CD4-positive, alpha-beta memory T cell (primary cell): ENCODE measurements around the gene PMVK. TPM values are rescaled to one million over a fixed set of nuclear protein-coding genes. Genes with fewer than 3 reads are reported as not detected.

Experiments
- CTCF ChIA-PET: fragments of 350-600 bp; sonication (Branson Sonifier 250); formaldehyde crosslinking; loops from one replicate; lab custom pipeline; 2021; ENCODE audit warnings: inconsistent platforms; ENCODE audit not compliant: partially characterized antibody; lab: Charles Lee
- POLR2A ChIA-PET: fragments of 350-600 bp; sonication (Branson Sonifier 250); formaldehyde crosslinking; loops from one replicate; lab custom pipeline; 2021; ENCODE audit not compliant: partially characterized antibody; lab: Charles Lee
- DNase-seq, 5 donors: peaks; one replicate each; pipeline versions ENCODE4 v3.0.0 to v3.0.0-alpha.2; 2020 to 2022; ENCODE audit warnings: mixed read lengths in 1 of 5
- H3K27ac ChIP-seq: one replicate; pipeline ENCODE4 v1.7.0; 2013; ENCODE audit warnings: low read depth, low read length
- H3K27me3 ChIP-seq: 2 replicates; pipeline ENCODE4 v1.7.0; 2013; ENCODE audit warnings: mild to moderate bottlenecking, low read length, moderate library complexity; ENCODE audit not compliant: insufficient read depth
- H3K36me3 ChIP-seq: 2 replicates; pipeline ENCODE4 v1.7.0; 2013; ENCODE audit warnings: mild to moderate bottlenecking, low read length, moderate library complexity; ENCODE audit not compliant: insufficient read depth
- H3K4me1 ChIP-seq: 2 replicates; pipeline ENCODE4 v1.7.0; 2013; ENCODE audit warnings: mild to moderate bottlenecking, low read length, moderate library complexity; ENCODE audit not compliant: insufficient read depth
- H3K4me3 ChIP-seq, 2 donors: one replicate each; pipeline ENCODE4 v1.7.0; 2013; ENCODE audit warnings: low read length in 2 of 2, mild to moderate bottlenecking in 1 of 2
- H3K9me3 ChIP-seq, 2 donors: one replicate each; pipeline ENCODE4 v1.7.0; 2013; ENCODE audit warnings: low read length in 2 of 2, control low read depth in 1 of 2; ENCODE audit not compliant: control insufficient read depth in 1 of 2
- H3K27ac Mint-ChIP-seq, 7 donors: one replicate each; pipeline ENCODE4 v1.8.0; 2020 to 2021; ENCODE audit warnings: mixed read lengths in 7 of 7, mild to moderate bottlenecking in 6 of 7, inconsistent platforms in 3 of 7, moderate library complexity in 3 of 7
- H3K27me3 Mint-ChIP-seq, 2 donors: one replicate each; pipeline ENCODE4 v1.8.0; 2020 to 2021; ENCODE audit warnings: mixed read lengths in 2 of 2
- H3K36me3 Mint-ChIP-seq, 2 donors: one replicate each; pipeline ENCODE4 v1.8.0; 2020 to 2021; ENCODE audit warnings: mixed read lengths in 2 of 2, inconsistent platforms in 1 of 2, mild to moderate bottlenecking in 1 of 2
- H3K4me1 Mint-ChIP-seq, 4 donors: one replicate each; pipeline ENCODE4 v1.8.0; 2020 to 2021; ENCODE audit warnings: mixed read lengths in 4 of 4, mild to moderate bottlenecking in 1 of 4
- H3K4me3 Mint-ChIP-seq, 8 donors: one replicate each; pipeline ENCODE4 v1.8.0; 2020 to 2021; ENCODE audit warnings: mixed read lengths in 8 of 8, mild to moderate bottlenecking in 7 of 8, moderate library complexity in 6 of 8, inconsistent platforms in 3 of 8
- H3K9me3 Mint-ChIP-seq, 8 donors: one replicate each; pipeline ENCODE4 v1.8.0; 2020 to 2021; ENCODE audit warnings: mixed read lengths in 8 of 8, mild to moderate bottlenecking in 5 of 8, inconsistent platforms in 3 of 8, moderate library complexity in 1 of 8
- intact Hi-C: fragments of 100-400 bp; cut with micrococcal nuclease; formaldehyde crosslinking; loops from one replicate; pipeline ENCODE4 v1.15.1; 2023
- polyA plus RNA-seq, 2 donors: library from polyadenylated mRNA; unstranded; fragments of 300-500 nt; fragmentation: Illumina TruSeq; gene quantifications; one replicate each; pipeline ENCODE4 v1.2.3, GENCODE V29; 2021
- total RNA-seq, 2 experiments: library from RNA; stranded (reverse); gene quantifications; one replicate each; pipeline ENCODE4 v1.2.3, GENCODE V29; 2021

Gene PMVK
- total and polyA plus RNA-seq, 4 experiments from 2014 or later = 17.6 to 87.0 (median 41.4) TPM

- CTCF ChIA-PET = interaction anchor here (0.9 to 3.9 kb wide), 14 partner anchors 9 to 98 kb away, joined by 3 to 41 read pairs (median 6); partner anchors contain the start of genes ADAM15, CKS1B, FLAD1 and LENEP
- intact Hi-C loops = loop anchor here (1.0 to 2.0 kb wide), 6 partner anchors 13 to 99 kb away; partner anchors contain the start of genes CKS1B and FLAD1
- H3K4me1 ChIP-seq = peaks cover 45% of the 10 kb centered on the region
- peak within 1 kb of the TSS; percentile 63 to 65 for H3K4me3 ChIP-seq
- POLR2A ChIA-PET = interaction anchor here (0.6 to 41.7 kb wide), 14 partner anchors 10 to 123 kb away, joined by 3 to 1543 read pairs (median 3); partner anchors contain the start of genes ADAM15, CKS1B, FLAD1 and LENEP
- Mint-ChIP-seq H3K36me3 (peaks cover 22 to 48% of the 10 kb centered on the region in 2 donors), H3K27me3 (no peaks in the 10 kb centered on the region), H3K27ac (peak within 1 kb of the TSS; percentile 97 to 99 (median 98)), H3K4me3 (peak within 1 kb of the TSS; percentile 94 to 98 (median 97)), H3K4me1 (peaks cover 21 to 59% (median 39%) of the 10 kb centered on the region in 4 donors), H3K9me3 (no peaks in the 10 kb centered on the region)
- H3K27ac ChIP-seq = peak within 1 kb of the TSS; percentile 84
- no peaks in the 10 kb centered on the region for H3K9me3 ChIP-seq
- H3K36me3 ChIP-seq = peaks cover 38% of the 10 kb centered on the region
- peak; percentile 81 to 88 (median 82) for DNase-seq
- no peaks in the 10 kb centered on the region for H3K27me3 ChIP-seq
Observed at GRCh38 chr1:154961207-154962155, 25.0 kb upstream of the PMVK start, which contains the start of gene PYGO2. PYGO2 (minus strand) TSS chr1:154961782; CDS start chr1:154961576, 206 bp downstream.

GRCh38 chr1:154960446-154961136, 24.1 kb upstream of the PMVK start:
- Histone ChIP-seq H3K4me1 (peaks cover 49% of the 10 kb centered on the region), H3K36me3 (peaks cover 29% of the 10 kb centered on the region), H3K27ac (peak overlapping the region; percentile 84), H3K9me3 (no peaks in the 10 kb centered on the region), H3K27me3 (no peaks in the 10 kb centered on the region), H3K4me3 (peak overlapping the region; percentile 63 to 65)
- intact Hi-C loops = loop anchor here (1.0 to 2.0 kb wide), 6 partner anchors 14 to 100 kb away; partner anchors contain the start of genes CKS1B and FLAD1
- Mint-ChIP-seq H3K27ac (peak overlapping the region; percentile 97 to 99 (median 98)), H3K4me3 (peak overlapping the region; percentile 94 to 98 (median 97)), H3K36me3 (peaks cover 20 to 49% of the 10 kb centered on the region in 2 donors), H3K4me1 (peaks cover 26 to 68% (median 47%) of the 10 kb centered on the region in 4 donors), H3K27me3 (no peaks in the 10 kb centered on the region), H3K9me3 (peaks cover 0 to 3% (median 0%) of the 10 kb centered on the region in 8 donors)
- ChIA-PET CTCF (interaction anchor here (0.9 to 3.9 kb wide), 12 partner anchors 8 to 91 kb away, joined by 3 to 41 read pairs (median 8); partner anchors contain the start of genes ADAM15, CKS1B, FLAD1 and LENEP), POLR2A (interaction anchor here (0.8 to 41.7 kb wide), 10 partner anchors 9 to 101 kb away, joined by 3 to 1543 read pairs (median 34); partner anchors contain the start of genes CKS1B, FLAD1, LENEP and PMVK)
- peak in 1 of 5 donors; percentile 10 for DNase-seq

- Histone ChIP-seq H3K4me3 (no peak overlapping the region), H3K9me3 (no peaks in the 10 kb centered on the region), H3K27me3 (no peaks in the 10 kb centered on the region), H3K27ac (no peak overlapping the region), H3K36me3 (peaks cover 26% of the 10 kb centered on the region), H3K4me1 (peaks cover 55% of the 10 kb centered on the region)
- peak in 1 of 5 donors; percentile 34 for DNase-seq
- H3K27me3 Mint-ChIP-seq = no peaks in the 10 kb centered on the region
- intact Hi-C loops = no loop called here
- peaks cover 19 to 48% of the 10 kb centered on the region in 2 donors for H3K36me3 Mint-ChIP-seq
- H3K4me3 Mint-ChIP-seq = peak overlapping the region in 5 of 8 donors; percentile 20 to 96 (median 41)
- CTCF ChIA-PET = interaction anchor here (0.9 to 3.9 kb wide), 4 partner anchors 13 to 58 kb away, joined by 3 to 41 read pairs (median 26); partner anchors contain the start of genes CKS1B, PMVK and SHC1
- peaks cover 31 to 76% (median 56%) of the 10 kb centered on the region in 4 donors for H3K4me1 Mint-ChIP-seq
- H3K27ac Mint-ChIP-seq = peak overlapping the region in 2 of 7 donors; percentile 70 to 76
- H3K9me3 Mint-ChIP-seq = peaks cover 0 to 3% (median 0%) of the 10 kb centered on the region in 8 donors
- POLR2A ChIA-PET = interaction anchor here (1.2 to 41.7 kb wide), 5 partner anchors 8 to 47 kb away, joined by 4 to 1543 read pairs (median 58); partner anchors contain the start of genes CKS1B, FLAD1, LENEP and PMVK
Observed at GRCh38 chr1:154959426-154959780, 22.9 kb upstream of the PMVK start.

GRCh38 chr1:154958681-154959425, 22.3 kb upstream of the PMVK start:
- intact Hi-C loops = no loop called here
- DNase-seq = peak in 1 of 5 donors; percentile 32
- peak overlapping the region in 4 of 8 donors; percentile 12 to 33 (median 24) for H3K4me3 Mint-ChIP-seq
- H3K27ac ChIP-seq = peak overlapping the region; percentile 10
- H3K9me3 Mint-ChIP-seq = peaks cover 0 to 3% (median 0%) of the 10 kb centered on the region in 8 donors
- ChIA-PET CTCF (interaction anchor here (3.4 to 3.9 kb wide), 3 partner anchors 13 to 58 kb away, joined by 12 to 41 read pairs (median 40); partner anchors contain the start of genes CKS1B, PMVK and SHC1), POLR2A (interaction anchor here (6.6 to 41.7 kb wide), 3 partner anchors 15 to 47 kb away, joined by 58 to 1543 read pairs (median 126); partner anchors contain the start of genes CKS1B, FLAD1, LENEP and SHC1)
- H3K4me1 Mint-ChIP-seq = peaks cover 35 to 78% (median 59%) of the 10 kb centered on the region in 4 donors
- H3K4me1 ChIP-seq = peaks cover 61% of the 10 kb centered on the region
- H3K36me3 Mint-ChIP-seq = peaks cover 21 to 48% of the 10 kb centered on the region in 2 donors
- peaks cover 23% of the 10 kb centered on the region for H3K36me3 ChIP-seq
- no peaks in the 10 kb centered on the region for H3K9me3 ChIP-seq
- no peaks in the 10 kb centered on the region for H3K27me3 Mint-ChIP-seq
- H3K27ac Mint-ChIP-seq = peak overlapping the region; percentile 29 to 100 (median 66)
- no peak overlapping the region for H3K4me3 ChIP-seq
- H3K27me3 ChIP-seq = no peaks in the 10 kb centered on the region

- Histone ChIP-seq H3K27ac (peak overlapping the region; percentile 100), H3K9me3 (no peaks in the 10 kb centered on the region)
- intact Hi-C loops = no loop called here
Observed at GRCh38 chr1:154958036-154958435, 21.5 kb upstream of the PMVK start.

More at GRCh38 chr1:154958036-154958435, 21.5 kb upstream of the PMVK start:
- H3K4me1 Mint-ChIP-seq = peaks cover 38 to 78% (median 64%) of the 10 kb centered on the region in 4 donors
- no peaks in the 10 kb centered on the region for H3K27me3 Mint-ChIP-seq
- peak overlapping the region in 2 of 8 donors; percentile 25 to 30 for H3K4me3 Mint-ChIP-seq
- peaks cover 65% of the 10 kb centered on the region for H3K4me1 ChIP-seq
- DNase-seq = no peak
- no peaks in the 10 kb centered on the region for H3K27me3 ChIP-seq
- peak overlapping the region in 6 of 7 donors; percentile 46 to 100 (median 98) for H3K27ac Mint-ChIP-seq
- ChIA-PET POLR2A (interaction anchor here (7.4 to 41.7 kb wide), 4 partner anchors 7 to 48 kb away, joined by 52 to 1543 read pairs (median 138); partner anchors contain the start of genes CKS1B, FLAD1, LENEP and SHC1), CTCF (no interaction called here)
- H3K9me3 Mint-ChIP-seq = peaks cover 0 to 3% (median 0%) of the 10 kb centered on the region in 8 donors
- H3K4me3 ChIP-seq = no peak overlapping the region
- peaks cover 15% of the 10 kb centered on the region for H3K36me3 ChIP-seq
- peaks cover 21 to 46% of the 10 kb centered on the region in 2 donors for H3K36me3 Mint-ChIP-seq
